Stomach smooth muscle (tissue), 2 donors: Measurements from ENCODE around the gene NR2F1-AS1.
"Not testable (repeated sequence)": the region's sequence is repeated elsewhere in the genome, so short reads cannot be mapped to it uniquely, and the experiment has no call there.

ENCODE experiments used
- H3K27ac ChIP-seq: one replicate; pipeline ENCODE4 v1.7.0; 2013; ENCODE audit warnings: mild to moderate bottlenecking, low read length, inconsistent platforms
- H3K27me3 ChIP-seq, 2 donors: one replicate each; pipeline ENCODE4 v1.7.0; 2013; ENCODE audit warnings: low read length in 2 of 2; ENCODE audit not compliant: insufficient read depth in 2 of 2, control insufficient read depth in 1 of 2
- H3K36me3 ChIP-seq, 2 donors: one replicate each; pipeline ENCODE4 v1.7.0; 2013; ENCODE audit warnings: low read length in 2 of 2; ENCODE audit not compliant: control insufficient read depth in 2 of 2, insufficient read depth in 2 of 2
- H3K4me1 ChIP-seq: one replicate; pipeline ENCODE4 v1.7.0; 2013; ENCODE audit warnings: low read length; ENCODE audit not compliant: control insufficient read depth, insufficient read depth
- H3K4me3 ChIP-seq, 2 donors: one replicate each; pipeline ENCODE4 v1.7.0; 2013; ENCODE audit warnings: low read length in 2 of 2
- H3K9ac ChIP-seq, 2 donors: one replicate each; pipeline ENCODE4 v1.7.0; 2013; ENCODE audit warnings: low read length in 2 of 2, mild to moderate bottlenecking in 1 of 2
- H3K9me3 ChIP-seq, 2 donors: one replicate each; pipeline ENCODE4 v1.7.0; 2013; ENCODE audit warnings: low read length in 2 of 2; ENCODE audit not compliant: control insufficient read depth in 2 of 2
- donor health status: healthy.
- donor health status: Pancreatic carcinoma.

NR2F1-AS1 gene

DNA sequence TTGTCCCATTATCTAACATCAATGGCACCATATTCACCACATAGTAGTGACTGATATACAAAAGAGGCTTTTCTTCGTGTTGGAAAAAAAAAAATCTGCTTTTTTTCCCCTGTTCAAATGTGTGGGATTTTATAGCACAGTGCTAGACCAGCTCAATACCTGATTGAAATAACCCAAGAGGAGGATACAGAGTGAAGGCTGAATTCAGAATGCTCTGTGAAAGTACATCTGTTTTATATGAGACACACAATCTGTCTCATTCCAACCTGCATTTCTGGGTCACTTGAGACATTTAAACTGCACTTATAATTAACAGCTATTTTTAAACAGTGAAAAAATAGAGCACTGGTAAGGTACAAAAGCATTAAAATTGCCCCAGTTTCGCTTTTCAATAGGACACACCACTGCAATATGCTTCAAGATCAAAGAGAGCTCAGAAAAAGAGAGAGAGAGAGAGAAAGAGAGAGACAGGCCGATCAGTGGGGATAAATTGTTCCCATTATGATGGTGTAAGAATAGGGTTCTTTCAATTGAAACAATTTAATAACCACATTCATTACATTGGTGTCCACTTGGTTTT is 179.3 kb downstream of the NR2F1-AS1 start:
- H3K27ac ChIP-seq: no peak overlapping the region
- H3K9me3 ChIP-seq: peaks cover 0 to 2% of the 10 kb centered on the region in 2 donors
- H3K4me1 ChIP-seq: peaks cover 2% of the 10 kb centered on the region
- no peaks in the 10 kb centered on the region for H3K27me3 ChIP-seq
- H3K4me3 ChIP-seq: no peak overlapping the region
- H3K36me3 ChIP-seq: no peaks in the 10 kb centered on the region
- no peak overlapping the region for H3K9ac ChIP-seq

DNA sequence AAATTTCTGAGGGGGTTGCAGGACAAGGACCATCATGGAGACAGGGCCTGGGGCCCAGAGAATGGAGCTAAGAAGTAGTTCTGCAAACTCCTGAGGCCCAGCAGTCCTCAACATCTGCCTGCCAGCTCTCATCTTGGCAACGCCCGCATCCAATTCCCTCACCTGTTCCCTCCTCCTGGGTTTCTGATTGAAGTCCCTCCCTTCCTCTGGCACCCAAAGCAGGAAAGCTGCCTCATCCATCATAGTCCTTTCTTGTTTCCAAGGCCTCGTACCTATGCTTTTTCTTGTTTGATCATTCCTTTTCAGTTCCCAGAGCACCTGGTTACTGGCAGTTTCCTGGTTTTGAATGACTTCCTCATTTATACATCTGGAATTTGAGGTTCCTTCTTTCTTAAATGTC is 181.3 kb downstream of the NR2F1-AS1 start:
- Histone ChIP-seq H3K36me3 (no peaks in the 10 kb centered on the region), H3K9ac (no peak overlapping the region), H3K9me3 (no peaks in the 10 kb centered on the region), H3K4me1 (peaks cover 2% of the 10 kb centered on the region), H3K27ac (no peak overlapping the region), H3K4me3 (no peak overlapping the region), H3K27me3 (no peaks in the 10 kb centered on the region)

DNA sequence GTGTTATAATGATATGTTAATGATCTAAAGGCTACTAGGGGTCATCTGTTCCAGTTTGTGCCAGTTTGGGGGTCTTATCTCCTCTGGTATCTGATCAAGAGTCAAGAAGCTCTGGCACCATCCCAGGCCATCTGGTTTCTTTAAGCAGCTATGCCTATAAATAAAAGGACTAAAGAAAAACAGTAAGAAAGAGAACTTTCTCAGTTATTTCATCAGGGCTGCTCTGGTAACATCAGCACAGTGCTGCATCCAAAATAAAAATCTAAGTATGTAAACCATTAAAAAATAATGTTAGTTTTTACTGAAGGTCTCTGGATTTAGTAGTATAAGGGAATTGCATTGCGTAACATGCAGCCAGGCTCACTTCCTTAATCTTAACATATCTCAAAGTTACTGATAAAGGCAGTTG is 185.0 kb downstream of the NR2F1-AS1 start:
- no peaks in the 10 kb centered on the region for H3K36me3 ChIP-seq
- no peak overlapping the region for H3K9ac ChIP-seq
- no peak overlapping the region for H3K4me3 ChIP-seq
- no peaks in the 10 kb centered on the region for H3K4me1 ChIP-seq
- H3K9me3 ChIP-seq: no peaks in the 10 kb centered on the region
- H3K27me3 ChIP-seq: no peaks in the 10 kb centered on the region
- no peak overlapping the region for H3K27ac ChIP-seq

DNA sequence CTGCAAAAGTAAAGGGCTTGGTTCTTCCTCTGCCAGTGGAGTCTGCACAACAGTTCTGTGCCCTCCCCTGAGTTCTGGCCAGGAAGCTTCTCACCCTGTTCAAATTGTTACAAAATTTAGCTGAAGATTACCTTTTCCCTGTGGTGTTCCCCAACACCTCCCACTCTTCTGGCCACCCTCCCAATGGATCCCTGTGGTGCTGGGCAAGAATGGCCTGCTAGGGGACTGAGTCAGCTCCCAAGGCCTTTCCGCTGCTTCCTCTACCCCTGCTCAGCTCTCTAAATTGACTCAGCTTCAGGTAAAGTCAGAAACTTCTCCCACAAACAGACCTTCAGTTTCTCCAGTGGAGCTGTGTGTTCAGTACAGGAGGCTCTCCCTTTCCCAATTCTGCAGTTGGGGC is 186.0 kb downstream of the NR2F1-AS1 start:
- Histone ChIP-seq H3K36me3 (no peaks in the 10 kb centered on the region), H3K27me3 (no peaks in the 10 kb centered on the region), H3K4me1 (no peaks in the 10 kb centered on the region), H3K9me3 (no peaks in the 10 kb centered on the region), H3K27ac (no peak overlapping the region), H3K9ac (no peak overlapping the region), H3K4me3 (no peak overlapping the region)

DNA sequence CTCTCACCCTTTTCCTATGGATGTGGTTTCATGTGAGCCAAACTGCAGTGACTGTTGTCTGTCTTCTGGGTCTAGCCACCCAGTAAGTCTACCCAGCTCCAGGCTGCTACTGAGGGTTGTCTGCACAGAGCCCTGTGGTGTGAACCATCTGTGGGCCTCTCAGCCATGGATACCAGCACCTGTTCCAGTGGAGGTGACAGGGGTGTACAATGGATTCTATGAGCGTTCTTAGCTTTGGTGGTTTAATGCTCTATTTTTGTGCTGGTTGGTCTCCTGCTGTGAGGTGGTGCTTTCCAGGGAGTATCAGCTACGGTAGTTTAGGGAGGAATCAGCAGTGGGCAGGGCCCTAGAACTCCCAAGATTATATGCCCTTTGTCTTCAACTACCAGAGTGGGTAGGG is 186.7 kb downstream of the NR2F1-AS1 start:
- no peak overlapping the region for H3K27ac ChIP-seq

DNA sequence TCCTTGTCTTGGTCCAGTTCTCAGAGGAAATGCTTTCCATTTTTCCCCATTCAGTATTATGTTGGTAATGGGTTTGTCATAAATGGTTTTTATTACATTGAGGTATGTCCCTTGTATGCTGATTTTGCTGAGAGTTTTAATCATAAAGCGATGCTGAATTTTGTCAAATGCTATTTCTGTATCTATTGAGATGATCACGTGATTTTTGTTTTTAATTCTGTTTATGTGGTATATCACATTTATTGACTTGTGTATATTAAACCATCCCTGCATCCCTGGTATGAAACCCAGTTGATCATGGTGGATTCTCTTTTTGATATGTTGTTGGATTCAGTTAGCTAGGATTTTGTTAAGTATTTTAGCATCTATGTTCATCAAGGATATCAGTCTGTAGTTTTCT is 189.8 kb downstream of the NR2F1-AS1 start:
- H3K4me1 ChIP-seq, H3K9me3 ChIP-seq, H3K9ac ChIP-seq, H3K4me3 ChIP-seq, H3K27me3 ChIP-seq, H3K36me3 ChIP-seq, H3K27ac ChIP-seq: not testable (repeated sequence)

More for the DNA sequence above, 186.7 kb downstream of the NR2F1-AS1 start:
- Histone ChIP-seq H3K4me3 (no peak overlapping the region), H3K9me3 (no peaks in the 10 kb centered on the region), H3K36me3 (no peaks in the 10 kb centered on the region), H3K9ac (no peak overlapping the region), H3K4me1 (no peaks in the 10 kb centered on the region), H3K27me3 (no peaks in the 10 kb centered on the region)

DNA sequence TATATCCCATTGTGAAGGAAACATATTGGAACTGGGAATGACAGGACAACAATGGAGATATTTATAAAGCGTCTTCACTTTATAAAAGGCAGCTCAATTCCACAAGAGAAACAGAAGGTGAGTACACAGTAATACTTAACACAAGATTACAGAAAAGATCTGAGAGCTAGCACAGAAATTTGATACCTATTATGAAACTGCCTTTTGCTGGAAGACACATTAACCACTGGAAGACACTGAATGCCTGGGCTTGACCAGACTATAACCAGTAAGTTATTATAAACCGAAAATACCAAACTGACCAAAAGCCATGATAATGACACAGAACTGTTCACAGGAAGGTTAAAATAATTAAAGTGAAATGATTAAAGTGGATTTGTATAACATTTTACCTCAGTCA is 195.4 kb downstream of the NR2F1-AS1 start:
- Histone ChIP-seq H3K36me3 (no peaks in the 10 kb centered on the region), H3K9me3 (no peaks in the 10 kb centered on the region), H3K4me1 (no peaks in the 10 kb centered on the region), H3K27me3 (no peaks in the 10 kb centered on the region), H3K4me3 (no peak overlapping the region), H3K27ac (no peak overlapping the region), H3K9ac (no peak overlapping the region)

DNA sequence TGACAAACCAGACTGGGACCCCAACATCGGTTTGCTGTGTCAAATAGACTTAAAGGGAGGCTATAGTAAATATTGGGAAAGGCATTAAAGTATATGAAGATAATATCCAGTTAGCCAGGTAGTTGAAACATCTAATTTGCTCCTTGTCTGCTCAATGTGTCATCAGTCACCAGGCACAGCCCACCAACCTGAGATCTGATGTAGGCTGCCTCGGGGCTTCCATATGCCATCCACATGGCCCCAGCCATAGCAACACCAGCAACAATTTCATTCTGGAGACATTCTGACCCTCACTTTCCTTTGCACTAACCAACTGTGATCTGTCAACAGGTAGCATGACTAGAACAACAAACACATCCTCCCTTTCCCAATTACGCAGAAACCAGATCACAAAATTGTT is 196.0 kb downstream of the NR2F1-AS1 start:
- Histone ChIP-seq H3K9ac (no peak overlapping the region), H3K9me3 (no peaks in the 10 kb centered on the region)

DNA sequence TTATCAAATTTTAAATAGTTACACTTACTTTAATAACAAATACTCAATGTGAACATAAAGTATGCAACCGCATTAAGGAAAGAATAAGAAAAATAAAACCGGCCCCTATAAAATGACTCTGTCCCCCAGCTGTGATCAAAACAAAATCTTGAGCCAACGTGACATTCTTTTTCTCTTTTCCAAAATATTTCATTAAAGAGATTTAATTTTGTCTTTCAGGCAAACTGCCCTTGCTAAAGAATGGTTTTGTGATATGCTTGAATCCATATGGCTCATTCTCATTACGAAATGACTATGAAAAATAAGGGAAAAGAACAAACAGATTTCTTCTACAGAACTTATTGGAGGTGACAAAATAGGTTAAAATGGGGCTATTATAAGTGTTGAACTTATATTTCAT is 197.0 kb downstream of the NR2F1-AS1 start:
- Histone ChIP-seq H3K9me3 (no peaks in the 10 kb centered on the region), H3K27ac (no peak overlapping the region)

More for the DNA sequence above, 196.0 kb downstream of the NR2F1-AS1 start:
- Histone ChIP-seq H3K27ac (no peak overlapping the region), H3K27me3 (no peaks in the 10 kb centered on the region), H3K4me3 (no peak overlapping the region), H3K4me1 (no peaks in the 10 kb centered on the region), H3K36me3 (no peaks in the 10 kb centered on the region)

DNA sequence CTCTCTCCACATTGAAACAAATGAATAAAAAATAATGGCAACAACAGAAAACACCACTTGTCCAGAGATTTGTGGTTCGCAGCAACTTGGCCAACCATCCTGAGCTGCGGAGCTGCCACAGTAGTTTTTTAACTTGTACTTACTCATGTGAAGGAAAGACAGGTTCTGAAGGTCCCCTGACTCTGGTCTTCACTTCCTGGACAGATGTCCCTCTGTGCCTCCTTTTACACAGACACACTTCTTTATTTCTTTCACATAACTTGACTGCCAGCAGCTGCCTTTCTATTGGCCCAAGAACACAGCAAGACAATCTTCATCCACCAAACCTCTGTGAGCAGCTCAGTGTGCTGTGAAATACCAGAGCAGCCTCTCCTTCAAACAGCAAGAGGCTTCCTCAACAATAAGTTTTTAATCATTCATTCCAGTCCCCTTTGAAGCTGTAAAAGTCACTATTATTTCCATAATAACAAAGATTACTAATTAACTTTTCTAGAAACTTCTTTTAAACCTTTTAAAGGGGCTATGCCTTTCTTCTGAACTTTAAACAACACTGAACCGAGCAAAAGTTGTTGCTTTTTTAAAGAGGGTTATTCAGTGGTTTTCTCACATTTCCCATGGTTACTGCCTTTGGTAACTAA is 198.7 kb downstream of the NR2F1-AS1 start:
- H3K9me3 ChIP-seq: no peaks in the 10 kb centered on the region
- H3K4me1 ChIP-seq: no peaks in the 10 kb centered on the region
- H3K4me3 ChIP-seq: no peak overlapping the region
- H3K27ac ChIP-seq: no peak overlapping the region
- no peaks in the 10 kb centered on the region for H3K36me3 ChIP-seq
- no peak overlapping the region for H3K9ac ChIP-seq
- no peaks in the 10 kb centered on the region for H3K27me3 ChIP-seq

More for the DNA sequence above, 197.0 kb downstream of the NR2F1-AS1 start:
- H3K9ac ChIP-seq: no peak overlapping the region
- H3K4me1 ChIP-seq: no peaks in the 10 kb centered on the region
- no peak overlapping the region for H3K4me3 ChIP-seq
- no peaks in the 10 kb centered on the region for H3K36me3 ChIP-seq
- H3K27me3 ChIP-seq: no peaks in the 10 kb centered on the region

DNA sequence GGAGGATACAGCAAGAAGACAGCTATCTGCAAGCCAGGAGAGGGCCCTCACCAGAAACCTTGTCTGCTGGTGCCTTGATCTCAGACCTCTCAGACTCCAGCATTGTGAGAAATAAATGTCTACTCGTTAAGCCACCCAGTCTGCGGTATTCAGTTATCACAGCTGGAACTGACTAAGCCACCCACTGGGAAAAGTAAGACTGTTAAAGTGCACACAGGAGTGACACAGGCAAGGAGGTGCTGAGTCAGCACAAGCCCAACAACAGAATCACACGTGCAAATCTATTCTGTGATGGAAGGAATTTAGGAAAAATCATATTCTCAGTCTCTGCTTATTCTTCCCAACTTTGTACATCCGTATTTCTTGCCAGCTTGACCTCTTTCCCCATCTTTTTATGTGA is 200.0 kb downstream of the NR2F1-AS1 start:
- Histone ChIP-seq H3K4me3 (no peak overlapping the region), H3K27me3 (no peaks in the 10 kb centered on the region), H3K9me3 (no peaks in the 10 kb centered on the region), H3K4me1 (no peaks in the 10 kb centered on the region), H3K9ac (no peak overlapping the region), H3K27ac (no peak overlapping the region), H3K36me3 (no peaks in the 10 kb centered on the region)
